Fibroblast of skin of right biceps (primary cell): ENCODE measurements around the gene WFDC10A.
A peak's percentile ranks its signal among the peaks of the same experiment; 100 is the strongest.
"Not testable (repeated sequence)": the region's sequence is repeated elsewhere in the genome, so short reads cannot be mapped to it uniquely, and the experiment has no call there.

Source experiments
- DNase-seq: peaks from one replicate; pipeline ENCODE4 v3.0.0-alpha.2; 2013

Gene WFDC10A

GRCh38 chr20:45629496-45630100 lies at the start of gene WFDC10A:
Gene WFDC10A, plus strand, starts transcription at chr20:45629739. Its CDS starts 75 bp downstream, at chr20:45629814.
- peak; percentile 61 for DNase-seq

GRCh38 chr20:45581702-45582101 lies 47.8 kb upstream of the WFDC10A start:
- peak; percentile 2 for DNase-seq

GRCh38 chr20:45583502-45583901 lies 46.0 kb upstream of the WFDC10A start:
- DNase-seq: no peak

- not testable (repeated sequence) for DNase-seq
These were observed 45.2 kb upstream of the WFDC10A start for GRCh38 chr20:45584294-45584693.

- not testable (repeated sequence) for DNase-seq
These were observed 43.6 kb upstream of the WFDC10A start for GRCh38 chr20:45585986-45586385.

- DNase-seq: no peak
These were observed 40.7 kb upstream of the WFDC10A start for GRCh38 chr20:45588800-45589199.

GRCh38 chr20:45589725-45590124 lies 39.8 kb upstream of the WFDC10A start:
- DNase-seq: no peak

- peak; percentile 66 for DNase-seq
These were observed 36.9 kb upstream of the WFDC10A start for GRCh38 chr20:45592574-45593189.

GRCh38 chr20:45593498-45593897 lies 36.0 kb upstream of the WFDC10A start:
- no peak for DNase-seq

- DNase-seq: no peak
These were observed 34.3 kb upstream of the WFDC10A start for GRCh38 chr20:45595235-45595634.

- no peak for DNase-seq
These were observed 21.7 kb upstream of the WFDC10A start for GRCh38 chr20:45607810-45608209.

- peak; percentile 93 for DNase-seq
These were observed 18.5 kb upstream of the WFDC10A start for GRCh38 chr20:45611054-45611453.

- no peak for DNase-seq
These were observed 17.2 kb upstream of the WFDC10A start for GRCh38 chr20:45612314-45612713.

- DNase-seq: no peak
These were observed 11.9 kb upstream of the WFDC10A start for GRCh38 chr20:45617591-45617990.

- DNase-seq: no peak
These were observed 7.9 kb upstream of the WFDC10A start for GRCh38 chr20:45621593-45621992.

- DNase-seq: no peak
These were observed 3.0 kb upstream of the WFDC10A start for GRCh38 chr20:45626540-45626939.

GRCh38 chr20:45630371-45630770 lies 832 bp downstream of the WFDC10A start:
- DNase-seq: peak; percentile 29

GRCh38 chr20:45631184-45631583 lies 1.6 kb downstream of the WFDC10A start, which contains the start of gene WFDC9:
Gene WFDC9, minus strand, starts transcription at chr20:45631284. Its CDS starts 21,103 bp downstream, at chr20:45610181.
- DNase-seq: no peak

GRCh38 chr20:45636513-45636912 lies 7.0 kb downstream of the WFDC10A start:
- no peak for DNase-seq

- no peak for DNase-seq
These were observed 10.1 kb downstream of the WFDC10A start for GRCh38 chr20:45639687-45640086.

GRCh38 chr20:45641076-45641475 lies 11.5 kb downstream of the WFDC10A start:
- not testable (repeated sequence) for DNase-seq

- DNase-seq: not testable (repeated sequence)
These were observed 16.3 kb downstream of the WFDC10A start for GRCh38 chr20:45645869-45646268.

GRCh38 chr20:45646875-45647274 lies 17.3 kb downstream of the WFDC10A start:
- DNase-seq: no peak

- no peak for DNase-seq
These were observed 18.0 kb downstream of the WFDC10A start for GRCh38 chr20:45647441-45648050.
